Body of pancreas (tissue), 4 donors: Measurements from ENCODE around the gene PHF21B. TPM values are rescaled to one million over a fixed set of nuclear protein-coding genes. Genes with fewer than 3 reads are reported as not detected.

Source experiments
- ATAC-seq: fragments of 150-250 bp; one replicate; pipeline ENCODE4 v1.9.1; 2016
- DNase-seq, 4 donors: peaks; one replicate each; pipeline ENCODE4 v3.0.0-alpha.2; 2019
- H3K27ac ChIP-seq, 4 donors: fragments of 200-600 bp; sonication (generic); 1 replicate in 3 of 4; 2 replicates in 1 of 4; pipeline versions ENCODE4 v1.5.1 to v1.6.1; 2016 to 2019; ENCODE audit warnings: mild to moderate bottlenecking in 1 of 4, mixed read lengths in 1 of 4, moderate library complexity in 1 of 4
- H3K27me3 ChIP-seq, 2 donors: fragments of 200-600 bp; sonication (generic); one replicate each; pipeline ENCODE4 v1.6.0; 2016; ENCODE audit warnings: mild to moderate bottlenecking in 1 of 2
- H3K36me3 ChIP-seq, 2 donors: fragments of 200-600 bp; sonication (generic); replicated peaks in 1 of 2; 2 replicates each; pipeline ENCODE4 v1.5.1; 2016; ENCODE audit warnings: low read depth in 2 of 2; ENCODE audit not compliant: insufficient read depth in 1 of 2
- H3K4me1 ChIP-seq: fragments of 200-600 bp; sonication (generic); one replicate; pipeline ENCODE4 v1.6.0; 2016
- H3K4me3 ChIP-seq, 2 donors: fragments of 200-600 bp; sonication (generic); 1 replicate in 1 of 2; 2 replicates in 1 of 2; pipeline ENCODE4 v1.5.1; 2016 to 2019
- H3K9me3 ChIP-seq, 3 donors: fragments of 200-600 bp; sonication (generic); 1 replicate in 2 of 3; 2 replicates in 1 of 3; pipeline ENCODE4 v1.5.1; 2016
- POLR2A ChIP-seq, 3 donors: fragments of 450-650 bp; IDR thresholded peaks; one replicate each; pipeline ENCODE4 v1.6.1; 2016; ENCODE audit warnings: antibody characterized with exemption in 3 of 3, mild to moderate bottlenecking in 2 of 3
- WGBS, 2 donors: methylation state at CpG; one replicate each; pipeline ENCODE4 v1.1.5; 2017; 5-methylcytosine and 5-hydroxymethylcytosine counted together
- intact Hi-C: fragments of 100-400 bp; cut with DNase I; formaldehyde crosslinking; loops from one replicate; pipeline ENCODE4 v1.15.1; 2023
- total RNA-seq, 2 donors: library from RNA; depleted of rRNA; stranded (reverse); fragments of >200 nt; gene quantifications; one replicate each; pipeline ENCODE4 v1.1.0, GENCODE V29; 2016
- TF ChIP-seq, protein P1 (sequence below), 7 experiments: fragments of 450-650 bp in 4 of 7; fragments of 200-600 bp in 3 of 7; sonication (generic) in 3 of 7; IDR thresholded peaks; one replicate each; pipeline ENCODE4 v1.5.1; 2016 to 2019; ENCODE audit warnings: antibody characterized with exemption in 7 of 7

Gene PHF21B
- total RNA-seq, 2 donors from 2014 or later: under 0.01 TPM; not detected in 1

- no peaks in the 10 kb centered on the region for H3K36me3 ChIP-seq
- H3K27me3 ChIP-seq: no peaks in the 10 kb centered on the region
- no peak overlapping the region for H3K27ac ChIP-seq
- no peak for DNase-seq
- ATAC-seq: no peak
- H3K4me1 ChIP-seq: no peaks in the 10 kb centered on the region
- H3K9me3 ChIP-seq: no peaks in the 10 kb centered on the region
- 72 to 77% methylated on average over 11 to 13 of the region's 14 CpGs for WGBS, 2 donors
- intact Hi-C loops: no loop called here
- TF ChIP-seq POLR2A (IDR thresholded peaks at IDR 0.05): no peak
- TF ChIP-seq, protein P1, sequence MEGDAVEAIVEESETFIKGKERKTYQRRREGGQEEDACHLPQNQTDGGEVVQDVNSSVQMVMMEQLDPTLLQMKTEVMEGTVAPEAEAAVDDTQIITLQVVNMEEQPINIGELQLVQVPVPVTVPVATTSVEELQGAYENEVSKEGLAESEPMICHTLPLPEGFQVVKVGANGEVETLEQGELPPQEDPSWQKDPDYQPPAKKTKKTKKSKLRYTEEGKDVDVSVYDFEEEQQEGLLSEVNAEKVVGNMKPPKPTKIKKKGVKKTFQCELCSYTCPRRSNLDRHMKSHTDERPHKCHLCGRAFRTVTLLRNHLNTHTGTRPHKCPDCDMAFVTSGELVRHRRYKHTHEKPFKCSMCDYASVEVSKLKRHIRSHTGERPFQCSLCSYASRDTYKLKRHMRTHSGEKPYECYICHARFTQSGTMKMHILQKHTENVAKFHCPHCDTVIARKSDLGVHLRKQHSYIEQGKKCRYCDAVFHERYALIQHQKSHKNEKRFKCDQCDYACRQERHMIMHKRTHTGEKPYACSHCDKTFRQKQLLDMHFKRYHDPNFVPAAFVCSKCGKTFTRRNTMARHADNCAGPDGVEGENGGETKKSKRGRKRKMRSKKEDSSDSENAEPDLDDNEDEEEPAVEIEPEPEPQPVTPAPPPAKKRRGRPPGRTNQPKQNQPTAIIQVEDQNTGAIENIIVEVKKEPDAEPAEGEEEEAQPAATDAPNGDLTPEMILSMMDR (IDR thresholded peaks at IDR 0.05): no peak
- no peak overlapping the region for H3K4me3 ChIP-seq
Measured at GRCh38 chr22:44878483-44879300, 131.1 kb downstream of the PHF21B start.

GRCh38 chr22:44876921-44877320 is 132.9 kb downstream of the PHF21B start:
- no peaks in the 10 kb centered on the region for H3K27me3 ChIP-seq
- ATAC-seq (no peak), DNase-seq (no peak)
- 81 to 85% methylated on average over 4 of the region's 4 CpGs for WGBS, 2 donors
- no peak overlapping the region for H3K27ac ChIP-seq
- intact Hi-C loops: no loop called here
- H3K4me3 ChIP-seq: no peak overlapping the region
- peaks cover 0 to 2% (median 0%) of the 10 kb centered on the region in 3 donors for H3K9me3 ChIP-seq
- no peaks in the 10 kb centered on the region for H3K4me1 ChIP-seq
- TF ChIP-seq, protein P1 (IDR thresholded peaks at IDR 0.05): no peak
- no peak for TF ChIP-seq POLR2A (IDR thresholded peaks at IDR 0.05)
- H3K36me3 ChIP-seq: no peaks in the 10 kb centered on the region

DNA sequence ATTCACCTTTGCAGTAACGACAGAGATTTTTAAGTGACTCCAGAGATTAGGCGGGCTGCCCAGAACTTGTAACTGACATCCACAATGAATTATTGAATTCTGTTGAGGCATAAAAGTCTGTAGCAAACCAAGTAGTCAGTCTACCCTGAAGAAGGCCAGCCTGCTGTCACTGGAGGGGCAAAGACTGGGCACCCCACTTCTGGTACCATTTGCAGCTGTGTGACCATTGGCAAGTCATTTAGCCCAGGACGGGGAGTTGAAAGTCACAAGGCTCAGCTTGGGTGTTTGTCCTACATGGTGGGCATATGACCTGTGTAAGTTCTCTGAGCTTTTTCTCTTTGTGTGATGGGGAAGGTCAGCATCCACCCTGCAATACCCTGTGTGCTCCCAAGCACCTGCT is 138.0 kb downstream of the PHF21B start:
- TF ChIP-seq POLR2A (IDR thresholded peaks at IDR 0.05): no peak
- TF ChIP-seq, protein P1 (IDR thresholded peaks at IDR 0.05): no peak
- H3K36me3 ChIP-seq: no peaks in the 10 kb centered on the region
- H3K4me3 ChIP-seq: no peak overlapping the region
- peaks cover 0 to 12% (median 0%) of the 10 kb centered on the region in 3 donors for H3K9me3 ChIP-seq
- WGBS, 2 donors: 82 to 83% methylated on average over 3 of the region's 3 CpGs
- no peak overlapping the region for H3K27ac ChIP-seq
- intact Hi-C loops: no loop called here
- ATAC-seq (no peak), DNase-seq (no peak)
- no peaks in the 10 kb centered on the region for H3K27me3 ChIP-seq
- no peaks in the 10 kb centered on the region for H3K4me1 ChIP-seq

- TF ChIP-seq POLR2A (IDR thresholded peaks at IDR 0.05): no peak
- TF ChIP-seq, protein P1 (IDR thresholded peaks at IDR 0.05): no peak
- intact Hi-C loops: no loop called here
- Histone ChIP-seq H3K27me3 (no peaks in the 10 kb centered on the region), H3K4me1 (no peaks in the 10 kb centered on the region), H3K27ac (no peak overlapping the region), H3K36me3 (no peaks in the 10 kb centered on the region), H3K4me3 (no peak overlapping the region), H3K9me3 (peaks cover 0 to 12% (median 0%) of the 10 kb centered on the region in 3 donors)
- DNase-seq (no peak), ATAC-seq (no peak)
- 43 to 67% methylated on average over 5 of the region's 5 CpGs for WGBS, 2 donors
Measured at GRCh38 chr22:44870021-44870420, 139.8 kb downstream of the PHF21B start.

GRCh38 chr22:44869196-44869595 is 140.6 kb downstream of the PHF21B start:
- H3K4me3 ChIP-seq: no peak overlapping the region
- no peak overlapping the region for H3K27ac ChIP-seq
- no peak for TF ChIP-seq POLR2A (IDR thresholded peaks at IDR 0.05)
- TF ChIP-seq, protein P1 (IDR thresholded peaks at IDR 0.05): no peak
- no peaks in the 10 kb centered on the region for H3K36me3 ChIP-seq
- H3K27me3 ChIP-seq: no peaks in the 10 kb centered on the region
- no peak for DNase-seq
- intact Hi-C loops: no loop called here
- no peaks in the 10 kb centered on the region for H3K4me1 ChIP-seq
- WGBS, 2 donors: 61 to 68% methylated on average over 5 to 7 of the region's 7 CpGs
- H3K9me3 ChIP-seq: peaks cover 0 to 12% (median 0%) of the 10 kb centered on the region in 3 donors
- ATAC-seq: no peak
